ENCODE results near the gene INPP5A.

- TF ChIP-seq ZNF274 (IDR thresholded peaks at IDR 0.05; ENCODE audit: low read depth, low read length) (no peak), YY1 (IDR thresholded peaks at IDR 0.05; ENCODE audit: insufficient read depth, insufficient read length) (no peak)
Observed at GRCh38 chr10:132582771-132583170, 45.2 kb downstream of the INPP5A start.
